Smooth muscle cell of trachea (primary cell): Measurements from ENCODE around the gene GAREM1. TPM values are rescaled to one million over a fixed set of nuclear protein-coding genes. Genes with fewer than 3 reads are reported as not detected.

Experiments used
- total RNA-seq: library from RNA; depleted of rRNA; stranded (reverse); fragments of >200 nt; gene quantifications from 2 replicates; pipeline ENCODE4 v1.2.1, GENCODE V29; 2014

GAREM1 gene
- 1.7 and 3.5 TPM in 2 replicates for total RNA-seq

GRCh38 chr18:32470714-32471633, at the start of gene GAREM1:
GAREM1 (minus strand) TSS chr18:32470882; CDS start chr18:32470428, 454 bp downstream.

